ENCODE measurements around the gene RNGTT.
"Not testable (repeated sequence)": the region's sequence is repeated elsewhere in the genome, so short reads cannot be mapped to it uniquely, and the experiment has no call there.

RNGTT gene

GRCh38 chr6:88953550-88954386 is 9.7 kb downstream of the RNGTT start:
- H3K4me1 ChIP-seq, result no peaks in the 10 kb centered on the region
- H3K27me3 ChIP-seq, result no peaks in the 10 kb centered on the region
- H3K4me2 ChIP-seq, result no peak overlapping the region
- no peak for TF ChIP-seq Cebpa-rat (IDR thresholded peaks at IDR 0.05)
- peaks cover 0 to under 1% (median 0%) of the 10 kb centered on the region in 11 experiments; a peak in 4 of 22 replicates for H4K20me1 ChIP-seq
- no peak overlapping the region for H3K27ac ChIP-seq
- no peak overlapping the region for H3K9ac ChIP-seq
- H3K9me3 ChIP-seq (replicated peaks in 1 of 11), result peaks cover 54 to 83% (median 72%) of the 10 kb centered on the region in 11 experiments
- H3K36me3 ChIP-seq, result peaks cover 6 to 24% (median 15%) of the 10 kb centered on the region in 11 experiments; a peak in 12 of 22 replicates
- H3K4me3 ChIP-seq, result no peak overlapping the region

- peaks cover 6 to 24% (median 15%) of the 10 kb centered on the region in 11 experiments; a peak in 12 of 22 replicates for H3K36me3 ChIP-seq
- H3K9me3 ChIP-seq (replicated peaks in 1 of 11), result peaks cover 54 to 81% (median 71%) of the 10 kb centered on the region in 11 experiments
- no peak overlapping the region for H3K27ac ChIP-seq
- TF ChIP-seq Cebpa-rat (IDR thresholded peaks at IDR 0.05), result no peak
- H4K20me1 ChIP-seq, result no peaks in the 10 kb centered on the region; a peak in 2 of 22 replicates
- no peak overlapping the region for H3K4me2 ChIP-seq
- no peaks in the 10 kb centered on the region for H3K4me1 ChIP-seq
- no peak overlapping the region for H3K9ac ChIP-seq
- no peak overlapping the region for H3K4me3 ChIP-seq
- no peaks in the 10 kb centered on the region for H3K27me3 ChIP-seq
Measured at GRCh38 chr6:88952065-88952704, 11.2 kb downstream of the RNGTT start.

GRCh38 chr6:88945415-88946008 is 17.9 kb downstream of the RNGTT start:
- no peaks in the 10 kb centered on the region for H3K4me1 ChIP-seq
- peaks cover 8 to 31% (median 16%) of the 10 kb centered on the region in 11 experiments; a peak in 18 of 22 replicates for H3K9me3 ChIP-seq (replicated peaks in 1 of 11)
- H3K4me2 ChIP-seq, result no peak overlapping the region
- no peak overlapping the region for H3K4me3 ChIP-seq
- H3K27ac ChIP-seq, result no peak overlapping the region
- H3K36me3 ChIP-seq, result peaks cover 0 to 11% (median 2%) of the 10 kb centered on the region in 11 experiments; a peak in 10 of 22 replicates
- no peaks in the 10 kb centered on the region; a peak in 1 of 22 replicates for H4K20me1 ChIP-seq
- no peak for TF ChIP-seq Cebpa-rat (IDR thresholded peaks at IDR 0.05)
- H3K9ac ChIP-seq, result no peak overlapping the region
- H3K27me3 ChIP-seq, result no peaks in the 10 kb centered on the region

- no peak overlapping the region for H3K4me3 ChIP-seq
- H3K36me3 ChIP-seq, result peaks cover 35 to 78% (median 59%) of the 10 kb centered on the region in 11 experiments
- peaks cover 17 to 36% (median 27%) of the 10 kb centered on the region in 11 experiments for H3K9me3 ChIP-seq (replicated peaks in 1 of 11)
- no peak for TF ChIP-seq Cebpa-rat (IDR thresholded peaks at IDR 0.05)
- H3K27ac ChIP-seq, result no peak overlapping the region
- H3K4me1 ChIP-seq, result no peaks in the 10 kb centered on the region
- no peak overlapping the region for H3K9ac ChIP-seq
- no peaks in the 10 kb centered on the region for H4K20me1 ChIP-seq
- H3K4me2 ChIP-seq, result no peak overlapping the region
- no peaks in the 10 kb centered on the region for H3K27me3 ChIP-seq
Measured at GRCh38 chr6:88933521-88933920, 29.9 kb downstream of the RNGTT start.

GRCh38 chr6:88932019-88932418 is 31.4 kb downstream of the RNGTT start:
- H4K20me1 ChIP-seq, H3K4me3 ChIP-seq, H3K9ac ChIP-seq, H3K4me2 ChIP-seq, H3K27me3 ChIP-seq, H3K4me1 ChIP-seq, H3K27ac ChIP-seq: not testable (repeated sequence)
- H3K36me3 ChIP-seq, result peaks cover 33 to 73% (median 49%) of the 10 kb centered on the region in 11 experiments
- peaks cover 17 to 36% (median 27%) of the 10 kb centered on the region in 11 experiments for H3K9me3 ChIP-seq (replicated peaks in 1 of 11)

GRCh38 chr6:88922775-88923548 is 40.5 kb downstream of the RNGTT start:
- peak overlapping the region in 5 of 11 experiments; percentile 21 to 55 (median 42); a peak in 8 of 22 replicates for H3K4me2 ChIP-seq
- H3K9ac ChIP-seq, result peak overlapping the region in 2 of 11 experiments; percentile 40 to 46; a peak in 2 of 22 replicates
- H3K4me1 ChIP-seq, result peaks cover 0 to 13% (median 4%) of the 10 kb centered on the region in 10 experiments; a peak in 8 of 20 replicates
- H3K4me3 ChIP-seq, result no peak overlapping the region
- H3K36me3 ChIP-seq, result peaks cover 0 to 31% (median 7%) of the 10 kb centered on the region in 11 experiments; a peak in 11 of 22 replicates
- no peak for TF ChIP-seq Cebpa-rat (IDR thresholded peaks at IDR 0.05)
- H4K20me1 ChIP-seq, result no peaks in the 10 kb centered on the region
- peak overlapping the region in 5 of 11 experiments; percentile 54 to 85 (median 69); a peak in 9 of 22 replicates for H3K27ac ChIP-seq
- H3K27me3 ChIP-seq, result no peaks in the 10 kb centered on the region
- H3K9me3 ChIP-seq (replicated peaks in 1 of 11), result no peaks in the 10 kb centered on the region

- H4K20me1 ChIP-seq, result no peaks in the 10 kb centered on the region
- H3K27ac ChIP-seq, result 0 out of 22 replicates have a peak overlapping the region, but pooled peaks of 1 of the 11 experiments have one; percentile 85
- no peak overlapping the region for H3K9ac ChIP-seq
- no peaks in the 10 kb centered on the region for H3K27me3 ChIP-seq
- no peak for TF ChIP-seq Cebpa-rat (IDR thresholded peaks at IDR 0.05)
- no peak overlapping the region for H3K4me3 ChIP-seq
- H3K9me3 ChIP-seq (replicated peaks in 1 of 11), result no peaks in the 10 kb centered on the region
- H3K4me1 ChIP-seq, result peaks cover 0 to 13% (median 4%) of the 10 kb centered on the region in 10 experiments; a peak in 8 of 20 replicates
- H3K4me2 ChIP-seq, result no peak overlapping the region
- H3K36me3 ChIP-seq, result peaks cover 0 to 26% (median 7%) of the 10 kb centered on the region in 11 experiments; a peak in 8 of 22 replicates
Measured at GRCh38 chr6:88921734-88922133, 41.7 kb downstream of the RNGTT start.

Data from BLaER1 treated with 17β-estradiol and CSF1 and Interleukin-3, amounts not matched to agents 10 nM and 100 nM (cell line).